ENCODE results near the gene OPN1SW.

The OPN1SW gene

DNA sequence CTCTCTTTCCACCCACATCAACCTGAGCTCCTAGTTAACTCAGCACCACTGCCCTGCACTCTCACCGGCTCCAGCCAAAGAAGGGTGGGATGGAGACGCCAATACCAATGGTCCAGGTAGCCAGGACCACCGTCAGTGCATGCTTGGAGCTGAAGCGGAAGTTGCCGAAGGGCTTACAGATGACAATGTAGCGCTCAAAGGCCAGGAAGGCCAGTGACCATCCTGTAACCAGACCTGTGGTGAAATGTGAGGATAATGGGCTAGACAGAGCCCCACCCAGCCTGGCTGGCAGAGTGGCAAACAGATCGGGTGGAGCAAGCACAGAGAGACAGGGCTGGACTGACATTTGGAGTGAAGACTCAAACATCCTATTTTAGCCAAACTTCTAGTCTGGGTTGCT, 673 bp downstream of the OPN1SW start:
- no peak for DNase-seq (ENCODE audit: low read depth, low spot score)
- no peak overlapping the region for H3K4me3 ChIP-seq (ENCODE audit: low read depth, low read length)
- ChIA-PET CTCF (no interaction called here), POLR2A (no interaction called here)
- TF ChIP-seq, protein P1, sequence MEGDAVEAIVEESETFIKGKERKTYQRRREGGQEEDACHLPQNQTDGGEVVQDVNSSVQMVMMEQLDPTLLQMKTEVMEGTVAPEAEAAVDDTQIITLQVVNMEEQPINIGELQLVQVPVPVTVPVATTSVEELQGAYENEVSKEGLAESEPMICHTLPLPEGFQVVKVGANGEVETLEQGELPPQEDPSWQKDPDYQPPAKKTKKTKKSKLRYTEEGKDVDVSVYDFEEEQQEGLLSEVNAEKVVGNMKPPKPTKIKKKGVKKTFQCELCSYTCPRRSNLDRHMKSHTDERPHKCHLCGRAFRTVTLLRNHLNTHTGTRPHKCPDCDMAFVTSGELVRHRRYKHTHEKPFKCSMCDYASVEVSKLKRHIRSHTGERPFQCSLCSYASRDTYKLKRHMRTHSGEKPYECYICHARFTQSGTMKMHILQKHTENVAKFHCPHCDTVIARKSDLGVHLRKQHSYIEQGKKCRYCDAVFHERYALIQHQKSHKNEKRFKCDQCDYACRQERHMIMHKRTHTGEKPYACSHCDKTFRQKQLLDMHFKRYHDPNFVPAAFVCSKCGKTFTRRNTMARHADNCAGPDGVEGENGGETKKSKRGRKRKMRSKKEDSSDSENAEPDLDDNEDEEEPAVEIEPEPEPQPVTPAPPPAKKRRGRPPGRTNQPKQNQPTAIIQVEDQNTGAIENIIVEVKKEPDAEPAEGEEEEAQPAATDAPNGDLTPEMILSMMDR (IDR thresholded peaks at IDR 0.05; ENCODE audit: insufficient read depth, low read length, missing control alignments) = no peak

DNA sequence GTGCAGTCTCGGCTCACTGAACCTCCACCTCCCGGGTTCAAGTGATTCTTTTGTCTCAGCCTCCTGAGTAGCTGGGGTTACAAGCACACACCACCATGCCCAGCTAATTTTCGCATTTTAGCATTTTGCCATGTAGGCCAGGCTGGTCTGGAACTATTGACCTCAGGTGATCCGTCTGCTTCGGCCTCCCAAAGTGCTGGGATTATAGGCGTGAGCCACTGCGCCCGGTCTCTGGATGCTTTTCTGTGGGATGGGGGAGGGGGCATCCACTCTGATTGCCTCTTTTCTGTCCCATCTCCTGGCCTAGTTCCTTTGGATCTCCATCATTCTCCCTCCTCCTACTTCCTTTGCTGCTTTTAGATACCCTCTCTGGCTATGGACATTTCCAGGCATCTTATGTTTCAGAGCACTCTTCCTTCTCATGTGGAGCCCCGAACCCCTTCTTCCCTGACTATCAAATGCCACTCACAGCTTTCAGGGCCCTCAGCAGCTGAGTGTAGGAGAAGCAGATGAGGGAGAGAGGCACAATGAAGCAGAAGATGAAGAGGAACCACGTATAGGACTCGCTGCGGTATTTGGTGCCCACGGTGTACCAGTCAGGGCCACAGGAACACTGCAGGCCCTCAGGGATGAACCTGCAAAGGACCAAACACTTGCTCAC, 1.4 kb downstream of the OPN1SW start:
- no peak for DNase-seq (ENCODE audit: low read depth, low spot score)
- CTCF ChIA-PET = no interaction called here
- no peak overlapping the region for H3K4me3 ChIP-seq (ENCODE audit: low read depth, low read length)
- TF ChIP-seq, protein P1 (IDR thresholded peaks at IDR 0.05; ENCODE audit: insufficient read depth, low read length, missing control alignments) = no peak
- POLR2A ChIA-PET = no interaction called here

DNA sequence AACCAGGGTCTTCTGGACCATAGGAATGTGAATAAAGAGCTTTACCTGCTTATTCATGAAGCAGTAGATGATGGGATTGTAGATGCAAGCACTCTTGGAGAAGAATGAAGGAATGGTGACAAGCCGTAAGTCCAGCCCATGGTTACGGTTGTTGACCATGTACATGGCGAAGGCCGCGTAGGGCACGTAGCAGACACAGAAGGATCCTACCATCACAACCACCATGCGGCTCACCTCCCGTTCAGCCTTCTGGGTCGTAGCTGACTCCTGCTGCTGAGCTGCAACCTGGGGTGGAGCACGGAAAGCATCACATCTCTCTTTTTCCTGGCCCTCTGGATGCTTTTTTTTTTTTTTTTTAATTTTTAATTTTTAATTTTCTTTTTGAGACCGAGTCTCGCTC, 2.0 kb downstream of the OPN1SW start:
- H3K4me3 ChIP-seq (ENCODE audit: low read depth, low read length) = no peak overlapping the region
- no peak for DNase-seq (ENCODE audit: low read depth, low spot score)
- POLR2A ChIA-PET = no interaction called here
- TF ChIP-seq, protein P1 (IDR thresholded peaks at IDR 0.05; ENCODE audit: insufficient read depth, low read length, missing control alignments) = no peak
- CTCF ChIA-PET = no interaction called here

DNA sequence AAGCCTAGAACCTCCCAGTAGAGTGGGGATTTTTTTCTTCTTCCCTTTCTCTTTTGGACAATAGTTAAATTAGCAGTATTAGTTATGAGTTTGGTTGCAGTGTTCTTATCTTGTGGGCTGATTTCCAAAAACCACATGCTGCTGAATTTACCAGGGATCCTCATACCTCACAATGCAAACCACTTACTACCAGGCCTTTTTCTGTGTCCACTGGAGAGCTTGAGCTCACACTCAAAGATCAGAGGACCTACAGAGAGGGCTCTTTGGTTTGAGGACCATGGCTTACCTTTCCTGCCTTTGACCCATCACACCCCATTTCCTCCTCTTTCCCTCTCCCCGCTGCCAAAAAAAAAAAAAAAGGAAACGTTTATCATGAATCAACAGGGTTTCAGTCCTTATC, 5.4 kb downstream of the OPN1SW start:
- POLR2A ChIA-PET = interaction anchor here (1.7 kb wide), 1 partner anchor 14 kb away, joined by 5 read pairs; no protein-coding TSS in a partner anchor
- no peak for DNase-seq (ENCODE audit: low read depth, low spot score)
- TF ChIP-seq, protein P1 (IDR thresholded peaks at IDR 0.05; ENCODE audit: insufficient read depth, low read length, missing control alignments) = no peak
- CTCF ChIA-PET = no interaction called here
- no peak overlapping the region for H3K4me3 ChIP-seq (ENCODE audit: low read depth, low read length)

DNA sequence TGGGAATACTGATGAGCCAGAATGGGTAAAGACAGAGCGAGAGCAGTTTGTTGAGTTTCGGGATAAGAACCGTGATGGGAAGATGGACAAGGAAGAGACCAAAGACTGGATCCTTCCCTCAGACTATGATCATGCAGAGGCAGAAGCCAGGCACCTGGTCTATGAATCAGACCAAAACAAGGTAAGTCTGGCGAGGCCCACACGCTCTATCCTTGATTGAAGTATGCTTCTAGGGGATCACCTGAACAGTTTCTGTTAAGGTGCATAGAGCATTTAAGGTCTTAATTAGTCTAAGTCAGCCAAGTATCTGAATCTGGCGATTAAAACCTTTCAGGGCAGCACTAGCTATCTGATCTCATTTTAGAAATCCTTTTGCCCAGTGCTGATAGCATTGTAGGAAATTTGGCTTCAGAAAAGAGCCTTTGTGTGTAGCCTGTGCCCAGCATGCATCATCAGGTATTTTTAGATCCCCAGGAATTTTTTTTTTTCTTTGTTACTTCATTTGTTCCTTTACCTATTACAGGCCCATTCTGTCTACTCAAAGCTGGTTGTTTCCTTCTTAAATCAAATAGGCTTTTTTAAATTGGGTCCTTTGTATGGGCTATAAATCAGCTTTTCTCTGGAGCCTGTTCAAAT, 8.0 kb downstream of the OPN1SW start:
- no peak overlapping the region for H3K4me3 ChIP-seq (ENCODE audit: low read depth, low read length)
- DNase-seq (ENCODE audit: low read depth, low spot score) = no peak
- CTCF ChIA-PET = interaction anchor here (0.8 to 1.4 kb wide), 2 partner anchors 75 to 118 kb away, joined by 3 read pairs; no protein-coding TSS in a partner anchor
- POLR2A ChIA-PET = interaction anchor here (1.1 kb wide), 1 partner anchor 12 kb away, joined by 3 read pairs; no protein-coding TSS in a partner anchor
- TF ChIP-seq, protein P1 (IDR thresholded peaks at IDR 0.05; ENCODE audit: insufficient read depth, low read length, missing control alignments) = no peak

DNA sequence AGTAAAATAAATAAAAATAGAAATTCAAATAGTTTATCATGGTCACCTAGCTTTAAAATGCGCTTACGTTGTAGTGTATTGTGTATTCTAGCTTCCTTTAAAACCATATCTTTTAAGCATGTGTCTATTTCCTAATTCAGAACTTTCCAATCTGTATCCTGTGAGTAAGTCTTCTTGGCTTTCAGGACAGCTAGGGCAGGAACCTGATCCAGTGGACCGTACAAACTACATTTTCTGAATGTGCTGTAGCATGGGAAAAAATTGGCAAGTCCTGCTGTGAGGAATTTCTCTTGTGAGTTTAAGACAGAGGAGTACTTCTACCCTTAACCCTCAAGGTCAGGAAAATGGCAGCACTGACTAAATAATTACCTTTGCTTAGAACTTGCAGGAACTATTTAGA, 12.1 kb downstream of the OPN1SW start:
- CTCF ChIA-PET = no interaction called here
- no peak for DNase-seq (ENCODE audit: low read depth, low spot score)
- TF ChIP-seq, protein P1 (IDR thresholded peaks at IDR 0.05; ENCODE audit: insufficient read depth, low read length, missing control alignments) = no peak
- POLR2A ChIA-PET = interaction anchor here (0.7 kb wide), 1 partner anchor 24 kb away, joined by 3 read pairs; no protein-coding TSS in a partner anchor
- H3K4me3 ChIP-seq (ENCODE audit: low read depth, low read length) = no peak overlapping the region

Measured in AG04449 (cell line).